AG09319 (cell line): ENCODE data around the gene WNT1.

ENCODE experiments used
- DNase-seq: peaks from one replicate; pipeline ENCODE4 v3.0.0-alpha.2; 2010; ENCODE audit warnings: low read depth; ENCODE audit errors: extremely low read depth
- TF ChIP-seq, protein P1 (sequence below): IDR thresholded peaks from 2 replicates; pipeline ENCODE4 v1.5.1; 2011; ENCODE audit warnings: low read depth, mild to moderate bottlenecking, inconsistent platforms, low read length, moderate library complexity

The WNT1 gene

DNA sequence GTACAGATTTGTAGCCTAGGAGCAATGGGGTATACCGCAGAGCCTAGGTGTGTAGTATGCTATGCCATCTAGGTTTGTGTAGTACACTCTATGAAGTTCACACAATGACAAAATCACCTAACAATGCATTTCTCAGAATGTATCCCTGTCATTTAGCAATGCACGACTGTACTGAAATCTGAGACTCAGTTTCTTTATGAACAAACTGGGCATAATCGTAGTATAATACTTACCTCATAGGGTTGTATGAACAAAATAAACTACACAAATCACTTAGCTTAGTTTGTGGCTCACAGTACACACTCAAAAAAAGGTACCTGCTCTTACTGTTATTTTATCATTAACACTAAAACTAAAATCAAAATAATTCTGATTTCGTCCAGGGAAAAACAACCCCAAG lies 47.3 kb downstream of the WNT1 start:
- TF ChIP-seq, protein P1, sequence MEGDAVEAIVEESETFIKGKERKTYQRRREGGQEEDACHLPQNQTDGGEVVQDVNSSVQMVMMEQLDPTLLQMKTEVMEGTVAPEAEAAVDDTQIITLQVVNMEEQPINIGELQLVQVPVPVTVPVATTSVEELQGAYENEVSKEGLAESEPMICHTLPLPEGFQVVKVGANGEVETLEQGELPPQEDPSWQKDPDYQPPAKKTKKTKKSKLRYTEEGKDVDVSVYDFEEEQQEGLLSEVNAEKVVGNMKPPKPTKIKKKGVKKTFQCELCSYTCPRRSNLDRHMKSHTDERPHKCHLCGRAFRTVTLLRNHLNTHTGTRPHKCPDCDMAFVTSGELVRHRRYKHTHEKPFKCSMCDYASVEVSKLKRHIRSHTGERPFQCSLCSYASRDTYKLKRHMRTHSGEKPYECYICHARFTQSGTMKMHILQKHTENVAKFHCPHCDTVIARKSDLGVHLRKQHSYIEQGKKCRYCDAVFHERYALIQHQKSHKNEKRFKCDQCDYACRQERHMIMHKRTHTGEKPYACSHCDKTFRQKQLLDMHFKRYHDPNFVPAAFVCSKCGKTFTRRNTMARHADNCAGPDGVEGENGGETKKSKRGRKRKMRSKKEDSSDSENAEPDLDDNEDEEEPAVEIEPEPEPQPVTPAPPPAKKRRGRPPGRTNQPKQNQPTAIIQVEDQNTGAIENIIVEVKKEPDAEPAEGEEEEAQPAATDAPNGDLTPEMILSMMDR = no peak
- DNase-seq = no peak

DNA sequence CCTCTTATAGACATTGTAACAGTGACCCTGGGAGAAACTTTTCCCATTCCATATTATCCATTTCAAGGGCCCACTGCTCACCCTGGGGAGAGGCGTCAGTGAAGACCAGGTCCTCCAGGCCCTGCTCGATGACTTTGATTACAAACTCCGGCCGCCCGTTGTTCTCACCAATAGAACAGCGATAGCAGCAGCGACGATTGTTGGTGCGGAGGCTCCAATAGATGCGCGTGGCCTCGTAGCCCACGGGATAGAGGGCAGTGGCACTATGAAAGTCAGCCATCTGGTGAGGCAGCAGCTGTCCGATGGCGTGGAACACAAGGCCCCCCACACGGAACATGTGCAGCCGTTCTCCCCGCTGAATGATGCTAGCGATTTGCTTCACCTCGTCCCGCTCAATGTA lies 48.0 kb downstream of the WNT1 start:
- TF ChIP-seq, protein P1 = no peak
- DNase-seq = no peak

DNA sequence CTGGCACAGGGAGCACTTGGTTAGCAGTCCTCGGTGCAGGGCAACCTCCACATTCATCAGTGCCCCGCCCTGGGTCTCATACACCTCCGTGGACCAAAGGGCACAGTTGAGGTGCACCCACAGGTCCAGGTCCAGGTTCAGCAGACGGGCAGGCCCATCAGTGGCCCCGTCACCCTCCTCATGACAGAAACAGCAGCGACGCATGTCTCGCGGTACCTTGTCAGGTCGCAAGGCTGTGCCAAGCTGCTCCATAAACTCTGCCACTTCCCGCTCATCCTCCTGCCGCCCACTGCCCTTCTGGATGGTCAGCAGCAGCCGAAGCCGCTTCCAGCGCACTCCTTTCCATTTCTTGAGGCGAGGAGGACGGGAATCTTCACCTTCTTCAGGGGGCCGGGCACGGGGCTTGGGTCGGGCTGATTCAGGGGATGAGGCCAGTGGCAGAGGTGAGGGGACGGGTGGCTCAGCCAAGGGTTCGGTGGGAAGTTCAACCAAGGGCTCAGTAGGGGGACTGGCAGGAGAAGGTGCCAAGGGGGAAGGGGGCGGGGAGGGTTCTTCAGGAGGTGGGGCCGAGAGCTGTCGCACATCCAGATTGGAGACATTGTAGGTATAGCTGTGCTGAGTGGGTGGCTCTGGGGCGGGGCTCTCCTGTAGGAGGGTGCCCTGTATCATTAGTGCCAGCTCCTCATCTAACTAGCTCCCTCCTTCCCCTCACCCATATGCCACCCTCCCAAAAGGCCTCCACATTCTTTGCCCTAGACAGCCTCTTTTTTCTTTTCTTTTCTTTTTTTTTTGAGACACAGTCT lies 48.8 kb downstream of the WNT1 start:
- DNase-seq = no peak
- TF ChIP-seq, protein P1 = no peak

DNA sequence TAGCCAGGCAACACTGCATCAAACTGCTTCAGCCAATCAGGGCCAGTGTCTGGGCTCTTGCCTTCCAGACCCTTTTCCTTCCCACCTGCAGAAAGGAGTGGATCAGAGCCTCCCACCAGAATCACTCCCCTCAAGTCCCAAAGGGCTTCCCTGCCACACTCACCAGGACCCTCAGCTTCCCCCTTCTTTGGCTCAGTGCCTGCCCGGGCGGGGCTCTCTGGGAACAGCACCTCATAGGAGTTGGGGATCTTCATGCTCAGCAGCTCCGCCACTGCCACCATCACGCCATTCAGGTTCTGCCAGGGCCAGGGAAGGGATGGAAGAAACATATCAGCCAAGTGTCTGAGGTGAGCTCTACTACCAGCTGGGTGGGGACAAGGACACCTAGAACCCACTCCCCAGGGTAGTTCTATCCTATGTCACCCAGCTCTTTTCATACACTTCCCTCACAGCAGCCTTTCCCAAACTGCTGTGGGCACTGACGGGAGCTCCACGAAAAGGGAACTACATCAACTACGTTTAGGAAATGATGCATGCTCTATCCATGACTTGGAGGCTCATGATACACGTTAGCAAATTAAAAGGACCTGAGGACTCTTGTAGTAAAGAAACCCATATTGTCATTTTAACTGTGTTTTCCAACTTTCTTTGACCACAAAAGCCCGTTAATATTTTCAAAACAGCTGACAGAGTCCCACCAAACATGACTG lies 49.9 kb downstream of the WNT1 start:
- DNase-seq = no peak
- TF ChIP-seq, protein P1 = no peak

DNA sequence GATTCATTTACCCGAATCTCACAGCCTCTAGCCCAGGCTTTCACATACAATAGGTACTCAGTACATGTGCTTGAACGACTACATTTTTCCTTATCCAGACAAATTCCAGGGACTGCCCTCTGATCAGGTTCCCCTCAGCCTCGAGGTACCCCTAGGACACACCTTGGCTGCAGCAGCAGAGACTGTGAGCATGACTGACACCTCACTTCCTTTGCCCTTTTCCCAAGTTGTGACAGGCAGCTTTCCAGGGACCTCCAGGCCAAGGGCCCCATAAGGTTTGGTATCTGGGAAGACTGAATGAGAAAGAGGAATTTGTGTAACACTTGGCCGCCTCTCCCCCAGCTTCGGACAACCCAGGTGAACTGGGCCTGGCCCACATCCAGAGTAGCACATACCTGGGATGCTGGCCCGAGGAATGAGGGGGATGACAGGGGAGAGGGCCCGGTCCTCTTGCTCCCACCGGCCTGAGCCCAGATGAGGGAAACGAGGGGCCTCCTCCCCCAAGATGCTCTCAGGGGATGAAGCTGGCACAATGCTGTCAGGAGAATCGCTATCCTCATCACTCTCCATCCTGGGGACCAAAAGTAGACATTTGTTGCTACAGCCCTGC lies 50.6 kb downstream of the WNT1 start:
- DNase-seq = no peak
- TF ChIP-seq, protein P1 = no peak

GRCh38 chr12:49030119-49030518 lies 52.0 kb downstream of the WNT1 start:
- TF ChIP-seq, protein P1 = no peak
- no peak for DNase-seq
